H54 (cell line): Measurements from ENCODE around the gene ATPAF2.
A peak's percentile ranks its signal among the peaks of the same experiment; 100 is the strongest.

Source experiments
- DNase-seq: peaks from one replicate; pipeline ENCODE4 v3.0.0; 2011; ENCODE audit warnings: low spot score, mixed read lengths; ENCODE audit not compliant: insufficient read length
- FAIRE-seq: peaks from 3 replicates; lab custom pipeline; 2011; peaks lifted over from hg19 to GRCh38; lab: Jason Lieb, UNC
- POLR2A ChIP-seq: IDR thresholded peaks from 2 replicates; pipeline ENCODE4 v1.6.1; 2011; ENCODE audit warnings: low read depth, mild to moderate bottlenecking, low read length

The ATPAF2 gene

DNA sequence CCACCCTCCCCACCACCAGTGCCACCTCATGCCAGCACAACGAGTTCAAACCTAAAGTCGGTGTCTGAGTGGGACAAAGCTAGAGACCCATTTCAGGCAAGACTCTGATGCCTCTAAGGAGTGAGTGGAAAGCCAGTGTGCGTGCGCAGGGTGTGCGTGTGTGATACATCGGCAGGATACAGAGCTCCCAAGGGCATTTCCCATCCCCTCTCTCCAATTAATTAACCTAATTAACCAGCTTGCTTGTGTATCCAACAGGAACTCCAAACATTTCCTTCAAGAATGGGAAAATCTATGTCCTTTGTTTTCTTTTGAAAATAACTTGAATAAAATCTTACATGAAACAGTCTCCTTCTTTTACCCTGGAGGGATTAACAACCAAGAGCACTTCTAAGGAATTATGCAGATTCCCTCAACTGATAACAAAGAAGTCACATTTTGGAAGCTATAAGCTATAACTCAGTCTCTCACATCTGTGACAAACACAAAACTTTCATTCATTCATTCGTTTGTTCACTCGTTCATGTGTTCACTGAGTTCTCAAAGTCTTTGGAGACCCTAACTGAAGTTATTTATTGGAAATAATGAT, 9.9 kb downstream of the ATPAF2 start:
- TF ChIP-seq POLR2A = no peak
- FAIRE-seq = no peak
- no peak for DNase-seq

DNA sequence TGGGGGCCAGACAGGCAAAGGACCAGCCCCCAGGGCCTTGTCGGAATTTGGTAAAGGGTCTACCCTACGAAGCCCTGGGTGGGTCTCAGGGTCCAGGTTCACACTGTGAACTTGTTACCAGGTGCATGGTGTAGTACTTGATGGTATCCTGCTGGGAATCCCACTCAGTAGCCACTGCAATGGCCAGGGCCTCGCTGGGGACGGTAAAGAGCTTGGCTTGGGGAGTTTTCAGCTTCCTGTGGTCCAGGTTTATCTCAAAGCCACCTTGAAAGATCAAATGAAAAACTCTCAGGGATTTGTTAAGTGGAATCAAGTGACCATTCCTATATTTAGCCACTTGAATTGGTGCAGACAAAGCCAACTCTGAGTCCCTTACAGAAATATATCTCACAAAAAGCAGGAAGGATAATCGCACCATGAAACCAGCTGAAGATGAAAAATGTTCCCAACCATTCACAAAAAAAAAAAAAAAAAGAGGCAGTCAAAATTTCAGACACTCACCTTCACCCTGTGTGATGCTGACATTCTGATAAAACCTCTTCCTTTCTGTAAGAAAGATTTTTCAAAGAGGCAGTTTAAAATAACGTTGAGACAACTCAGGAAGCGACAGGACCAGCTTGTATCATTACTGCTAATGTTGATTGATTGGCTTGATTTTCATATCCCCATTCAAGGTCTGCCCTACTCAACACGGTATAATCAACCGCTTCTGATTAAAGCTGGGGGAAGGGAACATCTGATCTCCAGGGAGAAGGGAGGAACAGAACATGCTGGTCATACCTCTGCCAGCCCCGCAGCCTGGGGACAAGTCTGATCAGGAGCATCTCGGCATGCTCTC, 10.6 kb downstream of the ATPAF2 start:
- TF ChIP-seq POLR2A = no peak
- DNase-seq (no peak), FAIRE-seq (no peak)

DNA sequence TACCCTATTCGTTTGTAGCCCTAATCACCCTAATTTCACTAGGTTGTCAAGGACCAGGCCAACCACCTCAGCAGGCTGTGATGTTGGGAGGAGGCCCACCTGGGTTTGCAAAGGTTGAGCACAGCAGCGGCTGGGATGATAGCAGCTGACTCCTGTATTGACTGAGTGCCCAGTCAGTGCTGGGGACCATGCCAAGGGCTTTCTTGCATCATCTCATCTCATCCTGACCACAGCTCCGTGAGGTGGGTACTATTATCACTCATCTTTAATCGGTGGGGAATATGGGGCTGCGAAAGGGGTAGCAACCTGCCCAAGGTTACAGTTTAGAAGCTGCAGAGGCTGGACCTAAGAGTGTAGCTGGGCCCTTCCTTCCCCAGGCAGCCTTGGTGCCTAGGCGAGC, 11.7 kb downstream of the ATPAF2 start:
- DNase-seq (no peak), FAIRE-seq (no peak)
- TF ChIP-seq POLR2A = no peak

DNA sequence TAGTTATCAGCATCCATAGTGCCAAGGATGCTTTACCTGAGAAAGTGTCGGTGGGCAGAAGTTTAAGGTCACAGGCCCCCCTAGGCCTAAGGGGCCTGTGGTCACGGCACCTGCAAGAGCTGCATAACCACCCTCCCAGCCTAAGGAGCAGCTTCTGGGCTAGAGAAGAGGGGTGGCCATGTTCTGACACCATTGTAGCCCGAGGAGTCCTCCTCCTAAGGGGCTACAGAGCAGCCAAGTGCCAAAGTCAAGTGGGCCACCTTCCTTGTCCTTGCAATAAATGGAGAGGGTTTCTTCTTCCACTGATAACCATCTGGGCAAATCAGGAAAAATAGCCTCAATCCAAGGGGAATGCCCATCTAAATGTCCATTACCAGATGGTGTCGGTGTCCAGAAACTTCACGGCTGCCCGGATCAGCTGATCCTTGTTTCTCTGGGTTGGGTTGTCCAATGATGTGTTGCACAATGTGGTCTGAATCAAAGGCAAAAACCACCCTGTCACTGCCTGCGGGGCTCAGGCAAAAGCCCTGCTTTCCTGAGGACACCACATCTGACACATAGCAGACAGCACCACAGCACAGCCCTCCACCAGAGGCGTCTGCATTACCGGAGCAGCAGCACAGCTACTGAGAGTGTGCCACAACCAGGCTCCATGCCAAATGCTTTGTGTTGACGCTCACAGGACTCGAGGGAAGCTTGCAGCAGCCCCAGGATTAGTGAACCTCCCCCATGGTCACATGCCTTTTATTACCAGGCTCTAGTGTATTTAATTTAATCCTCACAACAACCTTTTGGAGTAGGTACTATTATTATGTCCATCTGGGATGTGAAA, 12.8 kb downstream of the ATPAF2 start:
- no peak for TF ChIP-seq POLR2A
- FAIRE-seq (no peak), DNase-seq (peak; percentile 67)

DNA sequence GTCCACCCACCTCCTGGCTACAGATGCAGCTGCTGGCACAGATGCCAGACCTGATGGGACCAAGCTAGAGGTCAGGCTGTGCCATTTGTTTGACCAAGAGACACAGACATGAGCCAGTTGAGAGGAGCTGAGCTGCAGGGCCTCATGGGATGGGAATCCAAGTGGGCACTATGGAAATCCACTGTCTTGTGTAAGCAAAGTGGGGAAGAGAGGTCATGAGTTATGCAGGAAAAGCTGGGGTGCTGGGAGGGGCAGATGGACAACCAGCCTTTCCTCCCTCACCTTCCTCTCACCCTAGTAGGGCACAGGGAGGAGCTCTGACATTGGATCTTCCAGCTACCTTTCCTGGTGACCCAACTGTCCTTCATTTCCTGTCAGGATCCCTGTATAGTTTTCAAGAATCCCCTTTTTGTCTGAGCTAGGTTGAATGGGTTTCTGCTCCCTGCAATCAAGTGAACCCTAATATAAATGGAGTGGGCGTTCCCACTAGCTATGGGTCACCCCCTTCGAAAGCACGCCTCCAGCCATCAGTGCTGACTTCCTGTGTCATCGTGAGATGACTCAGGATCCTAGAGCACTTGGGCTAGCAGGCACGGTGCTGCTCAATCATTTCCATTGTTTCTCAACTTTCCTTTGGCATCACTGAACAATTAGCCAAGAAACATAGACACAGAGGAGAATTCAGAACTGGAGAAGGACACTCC, 13.6 kb downstream of the ATPAF2 start:
- FAIRE-seq (peak; percentile 75), DNase-seq (peak; percentile 89)
- TF ChIP-seq POLR2A = peak; percentile 18; the same call in 1 of the 2 replicates

DNA sequence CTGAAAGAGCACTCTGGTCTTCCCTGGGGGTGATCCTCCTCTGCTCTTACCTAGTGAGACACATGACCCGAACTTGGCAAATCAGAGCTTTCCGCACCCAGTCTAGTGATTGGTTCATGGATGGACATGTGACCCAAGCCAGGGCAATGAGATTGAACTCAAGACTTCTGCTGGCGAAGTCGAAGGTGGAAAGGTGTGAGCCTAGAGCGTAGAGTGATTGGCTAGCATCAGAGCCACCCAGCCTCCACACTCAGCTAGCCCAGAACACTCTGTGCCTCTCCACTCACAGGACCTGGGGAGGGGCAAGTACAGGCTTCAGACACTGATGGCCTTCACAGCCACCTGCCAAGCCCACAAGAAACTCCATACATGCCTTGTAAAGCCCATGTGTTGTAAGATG, 17.6 kb downstream of the ATPAF2 start:
- DNase-seq (no peak), FAIRE-seq (no peak)
- TF ChIP-seq POLR2A = no peak

DNA sequence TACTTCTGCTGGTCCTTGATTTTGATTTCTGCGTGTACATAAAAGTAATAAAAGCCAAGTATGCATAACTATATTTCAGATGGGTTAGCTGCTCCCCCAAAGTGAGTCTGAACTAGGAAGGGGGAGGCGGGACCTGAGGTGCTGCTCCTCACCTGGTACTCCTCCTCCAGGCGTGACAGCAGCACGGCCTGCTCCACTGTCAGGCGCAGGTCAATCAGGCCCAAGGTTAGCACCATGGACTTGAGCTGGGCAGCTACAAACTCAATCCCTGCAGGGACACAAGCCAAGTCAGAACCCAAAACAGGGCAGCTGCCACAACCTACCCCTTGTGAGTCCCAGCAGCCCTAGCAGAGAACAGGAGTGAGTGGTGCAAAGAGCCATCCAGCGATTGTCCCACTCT, 18.0 kb downstream of the ATPAF2 start:
- no peak for TF ChIP-seq POLR2A
- DNase-seq (no peak), FAIRE-seq (no peak)

DNA sequence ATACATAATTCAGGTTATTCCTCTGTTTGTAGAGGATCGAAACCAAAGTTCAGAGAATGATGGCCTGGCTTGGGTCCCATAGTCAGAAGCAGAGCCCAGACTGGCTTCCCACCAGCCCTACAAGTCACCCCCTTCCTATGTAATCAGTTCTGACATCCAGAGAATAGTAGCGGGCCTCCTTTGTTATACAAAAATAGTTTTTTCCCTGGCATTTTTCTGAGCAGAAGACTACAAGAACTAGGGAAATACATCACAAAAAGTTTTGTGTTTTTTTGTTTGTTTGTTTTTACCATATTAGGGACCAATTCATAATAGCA, 19.2 kb downstream of the ATPAF2 start:
- no peak for FAIRE-seq
- no peak for DNase-seq
- TF ChIP-seq POLR2A = no peak

DNA sequence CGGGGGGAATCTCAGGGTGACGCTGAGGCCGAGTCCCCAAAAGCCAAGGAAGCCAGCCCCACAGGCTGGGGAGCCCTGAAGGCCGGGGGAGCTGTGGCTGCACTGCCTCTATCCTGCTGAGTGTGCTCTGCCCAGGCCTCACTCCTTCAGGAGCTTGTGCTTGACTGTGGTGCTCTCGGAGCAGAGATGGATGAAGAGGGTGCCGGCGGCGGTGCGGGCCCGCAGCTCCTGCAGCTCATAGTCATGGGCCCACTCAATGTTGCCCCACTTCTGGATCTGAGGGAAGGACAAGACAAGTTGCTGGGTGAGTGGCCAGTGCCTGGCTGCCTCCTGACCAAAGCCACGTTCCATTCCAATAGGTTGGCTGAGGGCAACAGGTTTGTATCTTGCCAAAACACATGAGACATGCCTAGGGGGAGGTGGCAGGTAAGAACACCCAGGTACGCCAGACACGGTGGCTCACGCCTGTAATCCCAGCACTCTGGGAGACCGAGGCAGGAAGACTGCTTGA, 20.5 kb downstream of the ATPAF2 start:
- no peak for DNase-seq
- no peak for TF ChIP-seq POLR2A
- no peak for FAIRE-seq

DNA sequence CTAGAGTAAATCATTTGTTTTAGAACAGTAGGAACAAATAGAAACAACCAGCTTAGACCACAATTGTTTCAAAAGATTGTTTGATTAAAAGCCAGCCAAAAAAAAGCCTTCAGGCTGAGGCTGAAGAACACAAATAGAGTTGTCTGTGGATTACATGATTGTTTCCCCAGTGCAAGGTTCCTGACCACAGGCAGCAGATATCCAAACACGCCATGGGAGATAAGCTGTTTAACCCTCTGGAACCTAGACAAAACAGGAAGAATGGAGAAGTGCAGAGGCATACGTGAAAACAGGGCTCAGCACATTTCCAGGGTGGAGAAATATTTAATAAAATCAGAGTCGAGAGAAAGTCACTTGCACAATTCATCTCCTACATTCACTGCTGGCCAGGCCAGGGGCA, 21.0 kb downstream of the ATPAF2 start:
- no peak for FAIRE-seq
- no peak for TF ChIP-seq POLR2A
- DNase-seq = no peak

DNA sequence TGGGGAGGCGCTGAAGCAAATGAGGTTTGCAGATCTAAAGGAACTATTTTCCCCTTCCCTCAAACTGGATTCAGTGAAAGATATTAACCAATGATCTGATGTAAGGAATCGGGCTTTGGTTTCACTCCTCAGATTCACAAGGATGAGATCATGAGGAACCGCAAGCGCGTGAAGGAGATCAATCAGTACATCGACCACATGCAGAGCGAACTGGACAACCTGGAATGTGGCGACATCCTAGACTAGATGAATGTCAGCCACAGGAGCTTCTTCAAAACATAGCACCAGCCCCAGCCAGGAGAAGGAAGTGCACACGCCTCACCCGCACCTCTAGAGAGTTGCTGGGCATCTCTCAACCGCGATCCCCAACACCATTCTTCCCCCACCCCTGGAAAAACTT, 22.5 kb downstream of the ATPAF2 start:
- no peak for FAIRE-seq
- TF ChIP-seq POLR2A = no peak

DNA sequence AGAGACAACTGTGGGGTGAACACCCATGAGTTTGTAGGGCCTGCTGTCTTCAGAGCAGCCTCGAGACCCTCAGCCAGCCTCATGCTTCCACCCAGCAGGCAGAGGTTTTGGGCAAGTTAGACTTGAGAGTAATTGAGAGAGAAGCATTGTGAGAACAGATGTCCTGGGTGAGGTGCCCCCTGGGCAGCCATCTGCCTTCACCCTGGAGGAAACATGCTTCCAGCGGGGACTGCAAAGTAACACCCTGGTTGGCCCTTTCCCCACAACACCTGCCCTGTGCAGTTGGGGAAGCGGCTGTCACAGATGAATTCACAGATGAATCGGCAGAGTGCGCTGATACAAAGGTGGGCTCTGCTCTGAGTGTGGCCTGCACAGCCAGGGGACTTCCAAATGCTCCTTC, 23.4 kb downstream of the ATPAF2 start:
- DNase-seq = no peak
- TF ChIP-seq POLR2A = no peak
- no peak for FAIRE-seq

More for the DNA sequence above, 22.5 kb downstream of the ATPAF2 start:
- DNase-seq = no peak

DNA sequence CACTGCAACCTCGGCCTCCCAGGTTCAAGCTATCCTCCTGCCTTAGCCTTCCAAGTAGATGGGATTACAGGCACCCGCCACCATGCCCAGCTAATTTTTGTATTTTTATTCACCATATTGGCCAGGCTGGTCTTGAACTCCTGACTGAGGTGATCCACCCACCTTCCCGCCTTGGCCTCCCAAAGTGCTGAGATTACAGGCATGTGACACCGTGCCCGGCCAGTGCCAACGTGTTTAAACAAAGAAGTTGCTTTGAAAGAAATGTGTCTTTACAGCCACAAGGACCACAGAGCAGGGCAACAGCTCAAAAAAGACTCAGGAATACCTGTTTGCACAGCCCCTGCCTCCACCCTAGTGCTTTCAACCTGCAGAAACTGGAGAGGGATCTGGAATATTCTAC, 25.0 kb downstream of the ATPAF2 start:
- FAIRE-seq (no peak), DNase-seq (no peak)
- no peak for TF ChIP-seq POLR2A
